DOHH2 (cell line): Measurements from ENCODE around the gene PAQR4.

Experiments used
- H3F3A ChIP-seq: fragments of 200-600 bp; sonication (generic), shearing (Covaris generic); 2 replicates; pipeline ENCODE4 v1.6.0; 2016; ENCODE audit warnings: antibody characterized with exemption, mild to moderate bottlenecking; ENCODE audit not compliant: control insufficient read depth, insufficient read depth
- H3K27ac ChIP-seq: fragments of 200-600 bp; sonication (generic); 2 replicates; pipeline ENCODE4 v1.5.1; 2014; ENCODE audit warnings: low read depth, mild to moderate bottlenecking, low read length, moderate library complexity
- H3K27me3 ChIP-seq: fragments of 200-600 bp; sonication (generic); 2 replicates; pipeline ENCODE4 v1.6.1; 2014; ENCODE audit warnings: mild to moderate bottlenecking, low read length, mixed read lengths; ENCODE audit not compliant: control insufficient read depth
- H3K36me3 ChIP-seq: fragments of 200-600 bp; sonication (generic); 2 replicates; pipeline ENCODE4 v1.6.1; 2014; ENCODE audit warnings: mild to moderate bottlenecking, low read length, moderate library complexity, mixed read lengths; ENCODE audit not compliant: control insufficient read depth
- H3K4me1 ChIP-seq: fragments of 200-600 bp; sonication (generic); 2 replicates; pipeline ENCODE4 v1.6.1; 2014; ENCODE audit warnings: mild to moderate bottlenecking, low read length, mixed read lengths; ENCODE audit not compliant: control insufficient read depth
- H3K4me2 ChIP-seq: fragments of 200-600 bp; sonication (generic); 2 replicates; pipeline ENCODE4 v1.6.0; 2014; ENCODE audit warnings: mild to moderate bottlenecking, low read length, moderate library complexity
- H3K4me3 ChIP-seq: fragments of 200-600 bp; sonication (generic); 2 replicates; pipeline ENCODE4 v1.5.1; 2014; ENCODE audit warnings: mild to moderate bottlenecking, low read length, mixed read lengths
- H3K79me2 ChIP-seq: fragments of 200-600 bp; sonication (generic); 2 replicates; pipeline ENCODE4 v1.6.1; 2014; ENCODE audit warnings: mild to moderate bottlenecking, low read length, mixed read lengths; ENCODE audit not compliant: control insufficient read depth
- H3K9me2 ChIP-seq: fragments of 200-600 bp; sonication (generic); replicated peaks from 2 replicates; pipeline ENCODE4 v1.6.1; 2014; ENCODE audit warnings: mild to moderate bottlenecking, low read length, mixed read lengths; ENCODE audit not compliant: control insufficient read depth
- H3K9me3 ChIP-seq: fragments of 200-600 bp; sonication (generic); 2 replicates; pipeline ENCODE4 v1.6.1; 2014; ENCODE audit warnings: antibody characterized with exemption, low read length, mixed read lengths; ENCODE audit not compliant: control insufficient read depth, insufficient read depth
- H4K20me1 ChIP-seq: fragments of 200-600 bp; sonication (generic); 2 replicates; pipeline ENCODE4 v1.6.0; 2014; ENCODE audit warnings: low read depth, mild to moderate bottlenecking, antibody characterized with exemption, low read length, moderate library complexity; ENCODE audit not compliant: control insufficient read depth, insufficient read depth
- EZH2phosphoT487 ChIP-seq: fragments of 200-600 bp; sonication (generic); IDR thresholded peaks from 2 replicates; pipeline ENCODE4 v1.6.1; 2017; ENCODE audit warnings: borderline replicate concordance, mild to moderate bottlenecking, antibody characterized with exemption, low read length, moderate library complexity, mixed read lengths
- TF ChIP-seq, protein P1 (sequence below): fragments of 200-600 bp; sonication (generic); IDR thresholded peaks from one replicate; pipeline ENCODE4 v1.5.1; 2014; ENCODE audit warnings: antibody characterized with exemption, mild to moderate bottlenecking, low read depth, low read length; ENCODE audit not compliant: poor library complexity, severe bottlenecking

PAQR4 gene

DNA sequence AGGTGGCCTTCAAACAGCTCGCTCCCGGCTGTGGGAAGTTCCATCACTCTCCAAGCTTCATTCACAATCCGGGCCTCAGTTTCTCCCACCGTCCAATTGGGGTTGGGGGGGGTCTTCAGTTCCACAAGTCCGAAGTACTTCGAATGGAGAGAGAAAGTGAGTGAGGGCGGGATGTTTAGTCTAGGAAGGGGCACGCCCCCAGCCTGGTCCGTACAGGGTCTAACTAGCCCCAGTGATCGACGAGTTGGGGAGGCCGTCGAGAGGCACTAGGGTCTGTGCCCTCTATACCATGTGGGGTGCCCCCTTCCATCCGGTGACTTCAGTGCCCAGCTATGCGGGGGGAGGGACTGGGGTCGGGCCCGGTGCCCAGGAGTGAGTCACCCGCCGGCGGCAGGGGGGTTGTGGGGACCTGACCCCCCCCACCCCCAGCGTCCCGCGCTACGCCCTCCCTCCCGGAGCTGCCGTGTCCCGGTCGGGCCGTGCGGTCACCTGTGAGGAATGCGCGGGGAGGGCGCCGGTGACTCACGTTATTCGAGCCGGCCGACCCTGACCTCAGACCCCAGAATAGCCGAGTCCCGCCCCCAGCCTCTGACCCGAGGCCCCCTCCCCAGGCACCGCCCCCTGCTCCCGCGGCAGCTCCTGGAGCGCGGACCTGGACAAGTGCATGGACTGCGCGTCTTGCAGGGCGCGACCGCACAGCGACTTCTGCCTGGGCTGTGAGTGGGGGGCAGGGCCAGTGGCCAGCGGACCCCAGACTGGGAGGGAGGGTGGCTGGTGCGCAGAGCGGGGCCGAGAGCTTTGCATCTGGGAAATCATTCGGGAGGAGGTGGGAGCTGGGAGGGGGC, 51.7 kb downstream of the PAQR4 start:
- peaks cover 36% of the 10 kb centered on the region for H3K4me1 ChIP-seq
- no peaks in the 10 kb centered on the region for H3K9me2 ChIP-seq
- H3K9me3 ChIP-seq, result no peaks in the 10 kb centered on the region
- TF ChIP-seq, protein P1, sequence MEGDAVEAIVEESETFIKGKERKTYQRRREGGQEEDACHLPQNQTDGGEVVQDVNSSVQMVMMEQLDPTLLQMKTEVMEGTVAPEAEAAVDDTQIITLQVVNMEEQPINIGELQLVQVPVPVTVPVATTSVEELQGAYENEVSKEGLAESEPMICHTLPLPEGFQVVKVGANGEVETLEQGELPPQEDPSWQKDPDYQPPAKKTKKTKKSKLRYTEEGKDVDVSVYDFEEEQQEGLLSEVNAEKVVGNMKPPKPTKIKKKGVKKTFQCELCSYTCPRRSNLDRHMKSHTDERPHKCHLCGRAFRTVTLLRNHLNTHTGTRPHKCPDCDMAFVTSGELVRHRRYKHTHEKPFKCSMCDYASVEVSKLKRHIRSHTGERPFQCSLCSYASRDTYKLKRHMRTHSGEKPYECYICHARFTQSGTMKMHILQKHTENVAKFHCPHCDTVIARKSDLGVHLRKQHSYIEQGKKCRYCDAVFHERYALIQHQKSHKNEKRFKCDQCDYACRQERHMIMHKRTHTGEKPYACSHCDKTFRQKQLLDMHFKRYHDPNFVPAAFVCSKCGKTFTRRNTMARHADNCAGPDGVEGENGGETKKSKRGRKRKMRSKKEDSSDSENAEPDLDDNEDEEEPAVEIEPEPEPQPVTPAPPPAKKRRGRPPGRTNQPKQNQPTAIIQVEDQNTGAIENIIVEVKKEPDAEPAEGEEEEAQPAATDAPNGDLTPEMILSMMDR, result no peak
- no peak for TF ChIP-seq EZH2phosphoT487
- H3K79me2 ChIP-seq, result peaks cover 5% of the 10 kb centered on the region
- peaks cover 2% of the 10 kb centered on the region; the same call in 1 of the 2 replicates for H3K36me3 ChIP-seq
- no peaks in the 10 kb centered on the region for H4K20me1 ChIP-seq
- H3K27ac ChIP-seq, result no peak overlapping the region
- peak overlapping the region; percentile 89 for H3K4me2 ChIP-seq
- H3K4me3 ChIP-seq, result peak overlapping the region; percentile 68
- H3K27me3 ChIP-seq, result no peaks in the 10 kb centered on the region
- peaks cover 11% of the 10 kb centered on the region; the same call in 1 of the 2 replicates for H3F3A ChIP-seq

DNA sequence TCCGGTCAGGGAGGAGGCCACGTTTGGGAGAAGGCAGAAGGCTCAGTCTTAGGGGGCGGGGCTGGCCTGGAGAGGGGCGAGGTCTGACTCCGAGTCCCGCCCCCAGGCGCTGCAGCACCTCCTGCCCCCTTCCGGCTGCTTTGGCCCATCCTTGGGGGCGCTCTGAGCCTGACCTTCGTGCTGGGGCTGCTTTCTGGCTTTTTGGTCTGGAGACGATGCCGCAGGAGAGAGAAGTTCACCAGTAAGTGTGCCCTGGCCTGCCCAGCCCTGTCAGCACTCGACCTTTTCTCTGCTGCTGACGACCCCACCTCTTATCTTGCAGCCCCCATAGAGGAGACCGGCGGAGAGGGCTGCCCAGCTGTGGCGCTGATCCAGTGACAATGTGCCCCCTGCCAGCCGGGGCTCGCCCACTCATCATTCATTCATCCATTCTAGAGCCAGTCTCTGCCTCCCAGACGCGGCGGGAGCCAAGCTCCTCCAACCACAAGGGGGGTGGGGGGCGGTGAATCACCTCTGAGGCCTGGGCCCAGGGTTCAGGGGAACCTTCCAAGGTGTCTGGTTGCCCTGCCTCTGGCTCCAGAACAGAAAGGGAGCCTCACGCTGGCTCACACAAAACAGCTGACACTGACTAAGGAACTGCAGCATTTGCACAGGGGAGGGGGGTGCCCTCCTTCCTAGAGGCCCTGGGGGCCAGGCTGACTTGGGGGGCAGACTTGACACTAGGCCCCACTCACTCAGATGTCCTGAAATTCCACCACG, 52.5 kb downstream of the PAQR4 start:
- Histone ChIP-seq H3K36me3 (peaks cover 10% of the 10 kb centered on the region), H3K9me3 (no peaks in the 10 kb centered on the region), H3K4me1 (peaks cover 36% of the 10 kb centered on the region), H3K4me3 (peak overlapping the region; percentile 68), H3K9me2 (no peaks in the 10 kb centered on the region), H3K79me2 (peaks cover 5% of the 10 kb centered on the region), H3K4me2 (peak overlapping the region; percentile 89), H3F3A (peaks cover 11% of the 10 kb centered on the region; the same call in 1 of the 2 replicates), H3K27ac (no peak overlapping the region), H4K20me1 (no peaks in the 10 kb centered on the region), H3K27me3 (no peaks in the 10 kb centered on the region)
- TF ChIP-seq EZH2phosphoT487, result no peak
- TF ChIP-seq, protein P1, result peak; percentile 72

DNA sequence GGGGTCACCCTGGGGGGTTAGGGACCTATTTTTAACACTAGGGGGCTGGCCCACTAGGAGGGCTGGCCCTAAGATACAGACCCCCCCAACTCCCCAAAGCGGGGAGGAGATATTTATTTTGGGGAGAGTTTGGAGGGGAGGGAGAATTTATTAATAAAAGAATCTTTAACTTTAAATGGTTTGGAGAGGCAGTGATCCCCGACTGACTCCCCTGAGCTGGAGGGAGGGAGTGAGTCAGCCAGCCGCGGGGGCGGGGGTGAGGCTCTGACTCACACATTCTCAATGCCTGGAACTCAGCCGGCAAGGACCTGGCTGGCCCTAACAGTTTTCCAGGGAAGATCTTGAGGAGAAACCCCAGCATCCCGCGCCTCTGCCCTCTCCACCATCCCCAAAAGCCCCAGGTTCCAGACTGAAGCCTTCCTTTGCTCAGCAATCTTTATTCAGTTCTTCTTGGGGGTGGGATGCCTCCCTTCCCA, 53.1 kb downstream of the PAQR4 start:
- H3K27ac ChIP-seq, result no peak overlapping the region
- H3K4me2 ChIP-seq, result peak overlapping the region; percentile 90; the same call in 1 of the 2 replicates
- H3K4me3 ChIP-seq, result no peak overlapping the region
- peaks cover 17% of the 10 kb centered on the region for H3K36me3 ChIP-seq
- H3K9me3 ChIP-seq, result no peaks in the 10 kb centered on the region
- H3K9me2 ChIP-seq, result no peaks in the 10 kb centered on the region
- TF ChIP-seq EZH2phosphoT487, result no peak
- TF ChIP-seq, protein P1, result no peak
- H3K79me2 ChIP-seq, result peaks cover 5% of the 10 kb centered on the region
- peaks cover 36% of the 10 kb centered on the region for H3K4me1 ChIP-seq
- H4K20me1 ChIP-seq, result no peaks in the 10 kb centered on the region
- H3F3A ChIP-seq, result peaks cover 11% of the 10 kb centered on the region; the same call in 1 of the 2 replicates
- no peaks in the 10 kb centered on the region for H3K27me3 ChIP-seq
